Ovary (tissue), 3 donors: ENCODE results near the gene WNT11.

Experiments used
- EP300 ChIP-seq: sonication (generic); formaldehyde crosslinking; IDR thresholded peaks from one replicate; pipeline ENCODE4 v1.6.1; 2017; ENCODE audit warnings: antibody characterized with exemption
- POLR2A ChIP-seq: fragments of 450-650 bp; IDR thresholded peaks from one replicate; pipeline ENCODE4 v1.6.1; 2017; ENCODE audit warnings: antibody characterized with exemption, mild to moderate bottlenecking, moderate library complexity
- TF ChIP-seq, protein P1 (sequence below), 3 donors: fragments of 450-650 bp in 2 of 3; fragments of 200-600 bp in 1 of 3; IDR thresholded peaks; one replicate each; pipeline versions ENCODE4 v1.5.1 to v1.8.0; 2016 to 2022; ENCODE audit warnings: antibody characterized with exemption in 3 of 3, mild to moderate bottlenecking in 1 of 3
- donor health status: DM: no; HTN: no; CAD: no.

DNA sequence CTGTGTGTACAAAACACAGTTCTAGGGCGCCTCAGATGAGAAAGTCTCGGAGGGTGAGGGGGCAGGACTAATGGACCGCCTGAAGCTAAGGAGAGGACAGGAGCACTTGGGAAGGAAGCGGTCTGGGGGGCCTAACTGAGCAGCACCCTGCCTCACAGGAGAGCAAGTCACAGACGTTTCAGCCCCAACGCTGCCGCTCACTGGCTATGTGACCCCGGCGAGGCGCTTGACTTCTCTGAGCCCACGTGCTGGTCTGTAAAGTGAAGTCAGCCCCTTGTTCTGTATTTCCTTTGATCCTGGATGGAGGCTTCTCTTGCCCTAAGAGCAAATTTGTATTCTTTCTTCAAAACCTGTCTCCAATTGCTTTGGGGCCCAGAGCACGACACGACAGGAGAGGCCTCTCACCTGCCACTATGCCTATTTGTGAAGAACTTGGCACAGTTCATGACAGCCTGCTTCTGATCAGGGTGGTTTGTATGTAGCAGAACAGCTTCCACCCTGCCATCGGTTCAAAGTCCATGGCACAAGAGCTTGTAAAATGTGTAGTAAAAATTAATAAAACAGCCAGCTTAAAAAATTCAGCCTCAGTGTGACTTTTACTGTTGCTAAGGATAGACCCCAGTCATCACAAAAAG lies 59.1 kb downstream of the WNT11 start:
- TF ChIP-seq POLR2A: no peak
- TF ChIP-seq, protein P1, sequence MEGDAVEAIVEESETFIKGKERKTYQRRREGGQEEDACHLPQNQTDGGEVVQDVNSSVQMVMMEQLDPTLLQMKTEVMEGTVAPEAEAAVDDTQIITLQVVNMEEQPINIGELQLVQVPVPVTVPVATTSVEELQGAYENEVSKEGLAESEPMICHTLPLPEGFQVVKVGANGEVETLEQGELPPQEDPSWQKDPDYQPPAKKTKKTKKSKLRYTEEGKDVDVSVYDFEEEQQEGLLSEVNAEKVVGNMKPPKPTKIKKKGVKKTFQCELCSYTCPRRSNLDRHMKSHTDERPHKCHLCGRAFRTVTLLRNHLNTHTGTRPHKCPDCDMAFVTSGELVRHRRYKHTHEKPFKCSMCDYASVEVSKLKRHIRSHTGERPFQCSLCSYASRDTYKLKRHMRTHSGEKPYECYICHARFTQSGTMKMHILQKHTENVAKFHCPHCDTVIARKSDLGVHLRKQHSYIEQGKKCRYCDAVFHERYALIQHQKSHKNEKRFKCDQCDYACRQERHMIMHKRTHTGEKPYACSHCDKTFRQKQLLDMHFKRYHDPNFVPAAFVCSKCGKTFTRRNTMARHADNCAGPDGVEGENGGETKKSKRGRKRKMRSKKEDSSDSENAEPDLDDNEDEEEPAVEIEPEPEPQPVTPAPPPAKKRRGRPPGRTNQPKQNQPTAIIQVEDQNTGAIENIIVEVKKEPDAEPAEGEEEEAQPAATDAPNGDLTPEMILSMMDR (IDR thresholded peaks at IDR 0.05): no peak
- no peak for TF ChIP-seq EP300
